ENCODE results near the gene GPHN.

- no peak for TF ChIP-seq CTCF (IDR thresholded peaks at IDR 0.05; ENCODE audit: extremely low read depth in 1 of 2, insufficient read depth in 1 of 2, low read depth in 1 of 2, low read length in 2 of 2)
- TF ChIP-seq POLR2A (IDR thresholded peaks at IDR 0.05; ENCODE audit: low read depth, low read length) = no peak
- no peak for TF ChIP-seq EZH2 (IDR thresholded peaks at IDR 0.05; ENCODE audit: borderline replicate concordance, low read depth, low read length, severe bottlenecking)
- TF ChIP-seq MAX (IDR thresholded peaks at IDR 0.05; ENCODE audit: insufficient read depth, insufficient read length) = no peak
- no peak for TF ChIP-seq JUN (IDR thresholded peaks at IDR 0.05; ENCODE audit: borderline replicate concordance, insufficient read depth, insufficient read length, low read depth)
- TF ChIP-seq POLR2AphosphoS5 (IDR thresholded peaks at IDR 0.05; ENCODE audit: insufficient read depth, low read depth, low read length) = no peak
- no peak for TF ChIP-seq GATA2 (IDR thresholded peaks at IDR 0.05; ENCODE audit: insufficient read depth, insufficient read length, low read depth, low read length)
- no peak for TF ChIP-seq MYC (IDR thresholded peaks at IDR 0.05; ENCODE audit: low read depth, low read length)
Observed at GRCh38 chr14:66634876-66635275, 126.9 kb downstream of the GPHN start.
